ENCODE data around the gene HGFAC.

HGFAC gene

DNA sequence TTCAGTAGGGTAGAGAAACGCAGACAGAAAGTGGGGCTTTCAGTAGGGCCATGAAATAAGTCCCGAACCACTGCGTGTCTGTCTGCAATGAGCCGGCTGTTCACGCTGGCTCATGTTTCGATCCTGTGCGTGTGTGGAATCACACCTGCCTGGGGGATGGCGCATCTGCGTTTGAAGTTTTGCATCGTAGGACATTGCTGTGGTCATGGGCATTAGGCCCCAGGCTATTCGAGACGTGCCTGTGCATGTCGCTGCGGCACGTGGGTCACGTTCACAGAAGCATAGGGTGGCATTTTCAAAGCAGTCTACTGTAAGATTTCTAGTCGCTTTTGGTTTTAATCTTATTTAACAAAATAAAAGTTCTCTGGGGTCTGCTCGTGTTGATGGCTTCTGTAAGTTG is 25.5 kb upstream of the HGFAC start:
- Histone ChIP-seq H3K27ac (no peak overlapping the region), H3K9me3 (no peaks in the 10 kb centered on the region), H3K4me3 (ENCODE audit: low read depth in 1 of 2, low read length in 1 of 2) (no peak overlapping the region), H3K27me3 (no peaks in the 10 kb centered on the region), H3K4me1 (ENCODE audit: control insufficient read depth in 1 of 2, insufficient read depth in 1 of 2, low read depth in 1 of 2, low read length in 1 of 2) (no peaks in the 10 kb centered on the region), H3K36me3 (no peaks in the 10 kb centered on the region)
- TF ChIP-seq, protein P1, sequence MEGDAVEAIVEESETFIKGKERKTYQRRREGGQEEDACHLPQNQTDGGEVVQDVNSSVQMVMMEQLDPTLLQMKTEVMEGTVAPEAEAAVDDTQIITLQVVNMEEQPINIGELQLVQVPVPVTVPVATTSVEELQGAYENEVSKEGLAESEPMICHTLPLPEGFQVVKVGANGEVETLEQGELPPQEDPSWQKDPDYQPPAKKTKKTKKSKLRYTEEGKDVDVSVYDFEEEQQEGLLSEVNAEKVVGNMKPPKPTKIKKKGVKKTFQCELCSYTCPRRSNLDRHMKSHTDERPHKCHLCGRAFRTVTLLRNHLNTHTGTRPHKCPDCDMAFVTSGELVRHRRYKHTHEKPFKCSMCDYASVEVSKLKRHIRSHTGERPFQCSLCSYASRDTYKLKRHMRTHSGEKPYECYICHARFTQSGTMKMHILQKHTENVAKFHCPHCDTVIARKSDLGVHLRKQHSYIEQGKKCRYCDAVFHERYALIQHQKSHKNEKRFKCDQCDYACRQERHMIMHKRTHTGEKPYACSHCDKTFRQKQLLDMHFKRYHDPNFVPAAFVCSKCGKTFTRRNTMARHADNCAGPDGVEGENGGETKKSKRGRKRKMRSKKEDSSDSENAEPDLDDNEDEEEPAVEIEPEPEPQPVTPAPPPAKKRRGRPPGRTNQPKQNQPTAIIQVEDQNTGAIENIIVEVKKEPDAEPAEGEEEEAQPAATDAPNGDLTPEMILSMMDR (IDR thresholded peaks at IDR 0.05): no peak

DNA sequence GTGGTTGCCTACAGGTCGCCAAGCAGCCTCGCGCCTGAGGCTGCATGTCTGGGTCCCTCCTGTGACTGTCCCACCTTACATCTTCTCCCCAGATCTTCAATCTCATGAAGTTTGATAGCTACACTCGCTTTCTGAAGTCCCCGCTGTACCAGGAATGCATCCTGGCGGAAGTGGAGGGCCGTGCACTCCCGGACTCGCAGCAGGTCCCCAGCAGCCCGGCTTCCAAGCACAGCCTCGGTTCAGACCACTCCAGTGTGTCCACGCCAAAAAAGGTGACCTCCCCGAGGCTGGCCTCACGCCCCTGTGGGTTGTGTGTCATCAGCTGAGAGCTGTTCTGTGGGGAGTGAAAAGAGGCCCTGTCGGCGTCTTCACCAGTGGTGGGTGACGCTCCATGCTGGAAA is 24.9 kb upstream of the HGFAC start:
- Histone ChIP-seq H3K27ac (no peak overlapping the region), H3K9me3 (no peaks in the 10 kb centered on the region), H3K27me3 (no peaks in the 10 kb centered on the region), H3K4me1 (ENCODE audit: control insufficient read depth in 1 of 2, insufficient read depth in 1 of 2, low read depth in 1 of 2, low read length in 1 of 2) (no peaks in the 10 kb centered on the region), H3K4me3 (ENCODE audit: low read depth in 1 of 2, low read length in 1 of 2) (no peak overlapping the region), H3K36me3 (no peaks in the 10 kb centered on the region)
- TF ChIP-seq, protein P1 (IDR thresholded peaks at IDR 0.05): no peak

DNA sequence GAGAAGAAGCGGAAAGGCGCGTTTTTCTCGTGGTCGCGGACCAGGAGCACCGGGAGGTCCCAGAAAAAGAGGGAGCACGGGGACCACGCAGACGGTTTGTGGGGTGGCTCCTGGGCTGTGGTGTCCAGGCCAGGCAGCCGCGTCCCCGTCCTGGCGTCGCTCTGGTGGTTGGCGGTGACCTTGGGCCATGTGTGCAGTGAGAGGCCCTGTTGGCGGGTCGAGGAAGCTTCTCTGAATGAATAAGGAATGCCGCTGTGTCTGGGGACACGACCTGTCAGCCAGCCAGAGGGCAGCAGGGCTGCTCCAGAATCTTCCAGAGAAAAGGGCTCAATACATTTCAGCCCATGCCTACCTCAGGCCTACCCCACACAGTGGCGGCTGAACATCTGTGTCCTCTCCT is 24.3 kb upstream of the HGFAC start:
- no peaks in the 10 kb centered on the region for H3K4me1 ChIP-seq (ENCODE audit: control insufficient read depth in 1 of 2, insufficient read depth in 1 of 2, low read depth in 1 of 2, low read length in 1 of 2)

DNA sequence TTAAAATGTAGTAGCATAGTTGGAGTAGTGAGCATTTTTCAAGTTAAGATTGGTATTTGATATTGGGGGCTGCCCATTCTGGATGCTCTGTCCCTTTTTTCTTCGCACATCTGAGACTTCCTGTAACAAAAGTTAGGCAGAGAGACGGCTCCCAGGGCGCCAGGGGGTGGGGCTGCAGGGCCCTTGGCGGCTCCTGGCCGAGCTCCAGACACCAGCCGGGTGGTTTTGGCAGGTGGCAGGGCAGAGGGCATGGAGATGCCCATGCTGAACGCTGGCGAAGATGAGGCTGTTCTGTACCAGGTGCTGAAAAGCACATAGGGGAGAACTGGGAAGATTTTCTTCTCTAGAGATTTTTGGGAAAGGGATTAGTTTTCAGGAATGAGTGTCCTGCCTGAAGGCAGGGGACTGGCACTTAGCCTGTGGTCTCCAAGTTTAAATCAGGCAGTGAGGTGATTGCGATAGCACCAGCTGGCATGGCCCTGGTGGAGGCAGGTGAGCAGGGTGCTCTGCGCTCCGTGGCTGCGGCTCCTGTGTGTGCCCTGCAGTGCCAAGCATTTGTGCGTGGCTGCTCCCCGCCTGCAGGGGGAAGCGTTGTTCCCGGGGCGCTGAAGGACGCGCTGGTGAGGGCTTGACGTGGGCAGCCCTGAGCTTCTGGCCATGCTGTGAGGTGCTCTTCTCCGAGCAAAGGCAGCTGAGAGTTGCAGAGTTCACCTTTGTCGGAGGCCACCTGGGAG is 23.6 kb upstream of the HGFAC start:
- no peaks in the 10 kb centered on the region for H3K36me3 ChIP-seq
- H3K27me3 ChIP-seq: no peaks in the 10 kb centered on the region
- no peak overlapping the region for H3K4me3 ChIP-seq (ENCODE audit: low read depth in 1 of 2, low read length in 1 of 2)
- TF ChIP-seq, protein P1 (IDR thresholded peaks at IDR 0.05): no peak
- no peaks in the 10 kb centered on the region for H3K9me3 ChIP-seq
- H3K27ac ChIP-seq: no peak overlapping the region
- no peaks in the 10 kb centered on the region for H3K4me1 ChIP-seq (ENCODE audit: control insufficient read depth in 1 of 2, insufficient read depth in 1 of 2, low read depth in 1 of 2, low read length in 1 of 2)

More for the DNA sequence above, 24.3 kb upstream of the HGFAC start:
- Histone ChIP-seq H3K36me3 (no peaks in the 10 kb centered on the region), H3K27me3 (no peaks in the 10 kb centered on the region), H3K9me3 (no peaks in the 10 kb centered on the region), H3K4me3 (ENCODE audit: low read depth in 1 of 2, low read length in 1 of 2) (no peak overlapping the region), H3K27ac (no peak overlapping the region)
- TF ChIP-seq, protein P1 (IDR thresholded peaks at IDR 0.05): no peak

DNA sequence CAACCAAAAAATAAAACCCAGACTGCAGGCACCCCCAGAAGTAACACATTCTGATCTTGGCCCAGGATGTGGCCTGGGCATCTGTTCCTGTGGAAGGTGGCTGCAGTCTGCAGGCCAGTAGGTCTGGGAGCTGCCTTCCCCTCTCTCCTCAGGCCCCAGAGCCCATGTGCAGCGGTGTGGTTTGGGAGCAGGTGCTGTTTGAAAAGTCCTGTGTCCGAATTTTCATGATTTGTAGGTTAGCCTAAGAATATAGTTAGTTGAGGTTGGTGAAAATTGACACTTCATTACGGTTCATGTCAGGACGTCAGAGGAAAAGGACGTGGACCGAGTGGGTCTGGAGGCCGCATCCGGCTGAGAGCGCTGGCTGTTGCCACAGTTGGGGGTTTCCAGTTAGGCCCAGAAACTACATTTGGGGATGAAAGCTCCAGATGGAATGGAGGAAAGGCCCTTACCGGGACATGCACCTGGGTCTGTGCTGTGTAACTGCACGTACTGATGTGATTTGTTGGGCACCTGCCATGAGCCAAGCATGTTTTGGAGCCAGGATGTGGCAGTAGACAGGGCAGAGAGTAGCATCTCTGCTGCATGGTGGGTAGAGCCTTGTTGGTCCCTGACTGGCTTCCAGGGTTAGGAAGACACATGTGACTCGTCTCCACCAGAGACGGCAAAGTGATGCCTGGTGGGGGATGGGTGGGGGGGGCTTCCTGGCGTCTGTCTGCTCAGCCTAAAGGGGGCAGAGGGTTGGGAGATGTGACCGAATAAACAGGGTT is 21.7 kb upstream of the HGFAC start:
- no peaks in the 10 kb centered on the region for H3K9me3 ChIP-seq
- H3K4me1 ChIP-seq (ENCODE audit: control insufficient read depth in 1 of 2, insufficient read depth in 1 of 2, low read depth in 1 of 2, low read length in 1 of 2): no peaks in the 10 kb centered on the region
- H3K4me3 ChIP-seq (ENCODE audit: low read depth in 1 of 2, low read length in 1 of 2): no peak overlapping the region
- H3K36me3 ChIP-seq: no peaks in the 10 kb centered on the region
- H3K27ac ChIP-seq: no peak overlapping the region
- no peaks in the 10 kb centered on the region for H3K27me3 ChIP-seq
- TF ChIP-seq, protein P1 (IDR thresholded peaks at IDR 0.05): no peak

All from neutrophil (primary cell).